ENCODE data around the gene IGSF8.

The IGSF8 gene

GRCh38 chr1:160101717-160102522 is 3.5 kb upstream of the IGSF8 start:
- DNase-seq, result no peak

DNA sequence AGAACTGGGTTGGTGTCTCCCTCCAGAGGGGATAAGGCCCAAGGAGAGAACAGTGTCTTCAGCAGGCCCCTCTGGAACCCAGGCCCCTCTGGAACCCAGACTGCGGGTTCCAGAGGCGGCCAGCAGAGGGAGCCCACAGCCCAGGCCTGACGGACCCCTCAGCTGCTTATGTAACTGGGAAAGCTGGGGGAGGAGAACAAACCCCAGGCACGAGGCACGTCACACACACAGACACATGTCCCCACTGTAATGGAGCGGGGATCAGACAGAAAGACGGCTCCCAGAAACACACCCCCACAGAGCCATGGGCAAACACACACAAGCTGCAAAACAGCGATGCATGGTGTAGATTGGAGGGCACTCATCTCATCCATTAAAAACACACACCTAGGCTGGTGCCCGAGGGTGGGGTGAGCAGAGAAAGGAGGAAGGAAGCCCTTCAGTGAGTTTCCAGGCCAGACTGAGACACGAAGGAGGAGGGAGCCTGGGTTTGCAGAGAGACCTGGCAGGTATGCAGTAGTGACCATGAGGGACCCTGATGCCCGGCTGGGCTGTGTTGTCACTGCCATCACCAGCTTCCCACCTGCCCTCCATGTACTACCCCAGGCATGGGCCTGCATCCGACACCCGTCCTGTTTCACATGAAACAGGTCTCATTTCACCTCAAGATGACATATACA is 2.8 kb upstream of the IGSF8 start:
- DNase-seq, result peak; percentile 68

DNA sequence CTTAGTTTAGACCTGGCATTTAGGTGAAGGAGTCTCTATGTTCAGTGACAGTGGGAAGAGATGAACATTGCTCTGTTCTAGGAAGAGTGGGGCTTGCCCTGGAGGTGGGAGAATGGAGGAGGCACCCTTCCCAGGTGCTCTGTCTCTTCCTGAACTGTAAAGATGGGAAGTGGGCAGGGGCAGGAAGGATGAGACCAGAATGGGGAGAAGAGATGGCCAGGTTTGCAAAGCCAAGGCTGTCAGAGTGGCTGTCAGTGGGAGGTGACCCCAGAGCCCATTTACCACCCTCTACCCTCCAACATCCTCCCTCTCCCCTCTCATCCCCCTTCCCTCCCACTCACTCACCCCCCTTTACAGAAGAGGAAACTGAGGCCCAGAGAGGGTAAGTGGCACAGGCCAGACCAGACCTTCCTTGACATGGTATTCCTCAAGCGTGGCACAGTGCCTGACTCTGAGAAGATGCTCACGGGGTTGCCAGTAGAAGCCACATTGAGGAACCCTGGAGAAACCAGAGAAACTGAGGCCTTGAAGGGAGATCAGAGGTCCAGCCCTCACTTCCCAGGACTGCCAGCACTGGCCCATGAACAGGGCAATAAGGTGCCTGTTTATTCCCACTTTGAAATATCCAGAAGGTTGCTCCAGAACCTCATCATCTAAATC is 1.4 kb upstream of the IGSF8 start:
- no peak for DNase-seq

DNA sequence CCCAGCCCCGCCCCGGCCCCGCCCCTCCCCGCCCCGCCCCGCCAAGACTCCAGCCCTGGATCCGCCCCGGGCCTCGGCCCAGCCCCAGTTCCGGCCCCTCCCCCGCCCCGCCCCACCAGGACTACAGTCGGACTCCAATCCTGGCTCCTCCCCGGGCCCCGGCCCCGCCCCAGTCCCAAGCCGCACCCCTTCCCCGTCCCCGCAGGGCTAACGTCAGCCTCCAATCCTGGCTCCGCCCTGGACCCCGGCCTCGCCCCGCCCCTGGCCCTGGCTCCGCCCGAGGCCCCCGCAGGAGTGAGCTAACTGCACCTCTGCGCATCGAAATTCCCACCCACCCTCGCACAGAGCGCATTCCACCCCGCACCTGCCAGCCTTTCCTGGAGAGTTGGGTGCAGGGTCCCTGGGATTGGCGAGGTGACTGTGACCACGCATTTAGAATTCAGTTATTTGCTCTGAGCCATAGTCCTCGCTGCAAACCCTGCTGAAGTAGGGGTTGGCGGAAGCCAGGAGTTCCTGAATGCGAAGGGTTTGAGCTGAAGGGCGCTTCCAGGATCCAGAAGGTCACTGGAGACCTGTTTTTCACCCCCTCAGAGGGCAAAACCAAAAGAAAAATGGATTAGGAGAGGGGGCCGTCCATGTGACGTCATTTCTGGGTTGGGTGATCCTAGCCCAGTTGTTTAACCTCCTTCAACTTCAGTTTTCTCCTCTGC is 588 bp upstream of the IGSF8 start:
- peak; percentile 99 for DNase-seq

DNA sequence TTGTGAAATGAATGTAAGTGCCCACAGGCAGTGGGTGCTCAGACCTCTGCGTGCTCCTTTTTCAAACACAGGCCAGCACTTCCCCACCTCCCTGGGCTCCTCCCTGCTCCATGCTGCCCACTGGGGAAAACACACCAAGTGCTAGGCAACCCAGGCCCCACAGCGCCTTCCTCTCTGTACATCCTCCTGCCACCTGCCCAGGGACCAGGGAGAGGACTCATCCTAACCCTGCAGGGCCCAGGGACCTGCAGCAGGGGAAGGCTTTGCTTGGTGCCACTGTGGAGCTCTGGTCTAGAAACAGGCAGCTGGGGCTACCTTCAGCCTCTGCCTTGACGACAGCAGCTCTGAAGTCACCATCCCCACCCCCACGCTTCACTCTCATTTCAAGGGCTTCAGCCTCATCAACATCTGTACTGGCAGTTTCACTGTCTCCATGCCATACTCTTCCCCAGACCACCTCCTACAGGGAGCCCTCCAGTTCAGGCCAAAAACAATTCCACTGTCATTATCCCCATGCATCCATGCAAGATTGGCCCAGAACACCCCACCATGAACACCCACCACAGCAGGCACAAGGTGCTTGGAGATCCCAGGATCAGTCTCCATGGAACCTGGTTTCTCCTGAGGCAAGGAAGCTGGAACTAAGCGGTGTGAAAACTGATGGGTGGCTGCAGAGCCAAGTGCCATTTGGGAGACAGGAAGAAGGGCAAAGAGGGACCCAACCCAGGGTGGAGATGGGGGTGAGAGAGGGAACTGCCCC is 1.1 kb downstream of the IGSF8 start:
- DNase-seq, result peak; percentile 20

DNA sequence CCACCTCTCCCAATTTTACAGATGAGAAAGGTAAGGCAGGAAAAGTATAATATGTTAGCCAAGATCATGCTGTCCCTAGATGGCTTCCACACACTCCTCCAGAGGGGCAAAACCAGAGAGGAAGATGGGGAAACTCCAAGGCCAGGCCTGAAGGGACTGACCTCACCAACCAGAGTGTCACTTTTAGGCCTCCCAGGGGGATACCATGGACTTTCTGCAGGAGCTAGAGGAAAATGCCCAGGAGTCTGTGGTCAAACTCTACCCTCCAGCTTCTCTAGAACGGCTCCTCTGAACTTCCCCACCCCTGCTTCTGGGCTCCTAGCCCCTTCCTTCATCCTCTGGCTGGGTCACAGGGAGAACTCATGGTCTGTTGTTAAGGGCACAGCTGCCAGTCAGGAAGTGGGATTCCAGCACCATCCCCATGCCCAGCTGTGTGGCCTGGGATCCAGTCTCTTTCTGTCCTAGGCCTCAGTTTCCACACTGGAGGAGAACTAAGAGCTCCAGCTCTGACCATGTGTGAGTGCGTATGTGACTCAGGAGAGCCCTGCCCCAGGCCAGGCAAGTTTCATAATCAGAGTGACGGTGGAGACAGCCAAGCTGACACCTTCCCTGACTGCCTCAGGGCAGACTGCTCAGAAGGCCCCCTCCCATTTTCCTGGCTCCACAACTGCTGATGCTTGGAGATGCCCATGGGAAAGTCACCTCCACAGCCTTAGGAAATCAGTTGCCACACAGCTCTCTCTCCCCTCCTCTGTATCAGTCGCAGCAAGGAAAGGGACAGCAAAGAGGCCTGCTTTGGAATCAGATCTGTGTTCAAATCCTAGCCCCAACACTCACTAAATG is 1.9 kb downstream of the IGSF8 start:
- no peak for DNase-seq

DNA sequence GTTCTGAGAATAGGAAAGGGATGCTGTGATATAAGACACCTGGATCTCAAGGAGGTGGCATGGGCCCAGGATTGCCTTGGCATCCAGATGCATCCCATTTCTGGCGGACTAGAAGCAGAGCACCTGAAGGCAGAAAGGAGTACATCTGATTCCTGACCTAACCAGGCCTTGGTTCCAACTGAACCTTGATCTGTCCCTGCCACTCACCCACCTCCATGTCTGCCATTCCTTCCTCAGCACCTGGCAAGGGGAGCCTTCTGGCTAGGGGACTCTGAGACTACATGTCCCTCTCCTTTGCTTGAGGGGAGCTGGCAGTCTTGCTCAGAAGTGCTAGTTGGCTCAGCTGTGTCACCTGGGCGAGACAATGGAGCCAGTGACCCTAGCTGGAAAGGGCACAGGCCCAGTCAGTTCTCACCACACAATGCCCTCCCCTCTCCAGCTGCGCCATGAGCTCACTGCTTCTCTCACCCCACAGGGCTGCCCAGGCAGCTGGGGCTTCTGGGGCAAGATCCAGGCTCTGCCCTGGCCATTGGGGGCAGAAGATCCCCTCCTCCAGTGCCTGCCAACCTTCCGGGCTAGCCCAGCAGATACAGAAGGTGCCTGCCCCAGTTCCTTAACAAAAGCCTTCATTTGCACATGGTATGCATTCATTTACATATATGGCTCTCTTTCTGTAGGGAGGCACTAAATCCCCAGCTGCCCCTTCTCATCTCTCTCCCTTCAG is 2.9 kb downstream of the IGSF8 start:
- DNase-seq, result no peak

GRCh38 chr1:160094806-160095205 is 3.6 kb downstream of the IGSF8 start:
- no peak for DNase-seq

DNA sequence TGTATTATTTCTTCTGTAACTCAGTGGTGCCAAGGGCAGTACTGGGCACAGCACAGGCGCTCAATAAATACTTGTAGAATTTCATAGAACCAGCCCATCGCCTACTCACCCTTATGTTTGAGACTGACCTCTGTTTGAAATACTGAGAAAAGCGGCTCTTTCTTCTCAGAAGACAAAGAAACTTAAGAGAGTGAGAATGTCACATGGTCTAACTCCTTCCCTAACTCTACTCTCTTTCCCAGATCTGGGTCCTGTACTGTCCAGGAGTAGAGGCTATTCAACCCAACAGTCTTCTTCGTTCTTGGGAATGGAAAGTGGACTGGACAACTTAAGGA is 4.2 kb downstream of the IGSF8 start:
- DNase-seq, result no peak

- DNase-seq, result no peak
Measured at GRCh38 chr1:160093624-160094290, 4.7 kb downstream of the IGSF8 start.

GRCh38 chr1:160093069-160093395 is 5.4 kb downstream of the IGSF8 start:
- DNase-seq, result no peak

DNA sequence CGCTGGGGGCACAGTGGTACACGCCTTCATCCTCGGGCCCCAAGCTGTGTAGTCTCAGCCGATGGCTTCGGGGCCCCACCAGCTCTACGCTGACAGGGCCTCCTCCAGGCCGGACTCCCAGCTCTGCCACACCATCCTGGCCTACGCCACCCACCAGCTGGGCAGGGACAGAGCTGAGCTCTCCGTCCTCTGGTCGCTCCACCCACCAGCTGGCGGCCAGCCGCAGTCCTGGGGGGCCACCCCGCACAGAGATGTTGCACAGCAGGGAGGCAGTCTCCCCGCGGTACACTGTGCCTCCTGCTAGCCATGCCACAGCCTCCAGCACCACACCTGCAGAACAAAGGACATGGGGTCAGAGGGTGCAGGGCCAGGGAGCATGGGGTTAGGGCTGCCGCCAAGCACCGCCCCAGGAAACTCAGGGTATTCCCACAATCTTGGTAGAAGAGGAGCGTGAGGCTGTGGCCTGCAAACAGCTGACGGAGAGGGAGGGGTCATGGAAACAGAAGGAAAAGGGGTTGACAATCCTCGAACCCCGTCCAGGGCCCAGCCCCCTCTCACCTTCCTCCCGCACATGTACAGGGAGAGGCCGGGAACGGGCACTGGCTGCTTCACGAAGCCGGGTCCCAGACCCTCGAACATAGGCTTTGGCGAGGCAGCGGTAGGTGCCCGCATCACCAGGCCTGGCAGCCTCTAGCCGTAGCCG is 5.9 kb downstream of the IGSF8 start:
- no peak for DNase-seq

- no peak for DNase-seq
Measured at GRCh38 chr1:160091666-160092223, 6.7 kb downstream of the IGSF8 start.

GRCh38 chr1:160090760-160091159 is 7.7 kb downstream of the IGSF8 start:
- no peak for DNase-seq

DNA sequence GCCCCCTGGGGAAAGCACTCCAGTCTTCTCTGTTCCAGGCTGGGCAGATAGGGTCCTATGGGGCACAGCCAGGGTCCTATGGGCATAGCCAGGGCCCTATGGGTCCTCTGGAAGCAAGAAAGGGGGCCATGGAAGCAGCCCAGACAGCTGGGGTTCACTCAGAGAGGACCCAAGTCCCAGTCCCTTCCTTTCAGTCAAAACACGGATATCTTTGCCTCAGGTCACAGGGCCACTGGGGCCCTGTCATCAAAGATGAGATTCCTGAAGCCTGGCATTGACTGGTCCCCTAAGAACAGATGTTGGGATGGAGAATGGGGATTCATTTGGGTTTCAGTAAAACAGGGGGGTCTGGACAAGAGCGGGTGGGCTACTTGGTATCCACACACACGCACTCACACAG is 8.5 kb downstream of the IGSF8 start:
- no peak for DNase-seq

DNA sequence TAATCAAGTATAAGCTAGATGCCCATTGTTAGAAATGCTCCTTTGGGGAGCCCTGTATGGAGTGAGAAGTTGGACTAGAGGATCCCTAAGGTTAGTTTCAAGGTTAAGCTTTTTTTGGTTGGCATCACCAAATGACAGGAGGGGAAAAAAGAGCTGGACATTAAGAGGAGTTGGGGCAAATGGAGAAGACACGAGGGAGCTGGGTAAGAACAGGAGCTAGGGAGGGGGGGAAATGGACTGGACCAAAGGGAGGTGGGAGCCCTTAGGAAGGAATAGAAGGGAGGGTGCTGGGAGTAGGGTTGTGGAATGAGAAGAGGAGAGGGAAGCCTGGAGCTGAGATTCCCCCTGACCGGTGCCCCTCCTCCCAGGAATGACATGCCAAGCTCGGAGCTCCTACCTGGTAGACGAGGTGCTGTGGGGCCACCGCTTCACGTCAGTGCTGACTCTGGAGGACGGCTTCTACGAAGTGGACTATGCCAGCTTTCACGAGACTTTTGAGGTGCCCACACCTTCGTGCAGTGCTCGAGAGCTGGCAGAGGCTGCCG is 11.2 kb downstream of the IGSF8 start:
- DNase-seq, result no peak

DNA sequence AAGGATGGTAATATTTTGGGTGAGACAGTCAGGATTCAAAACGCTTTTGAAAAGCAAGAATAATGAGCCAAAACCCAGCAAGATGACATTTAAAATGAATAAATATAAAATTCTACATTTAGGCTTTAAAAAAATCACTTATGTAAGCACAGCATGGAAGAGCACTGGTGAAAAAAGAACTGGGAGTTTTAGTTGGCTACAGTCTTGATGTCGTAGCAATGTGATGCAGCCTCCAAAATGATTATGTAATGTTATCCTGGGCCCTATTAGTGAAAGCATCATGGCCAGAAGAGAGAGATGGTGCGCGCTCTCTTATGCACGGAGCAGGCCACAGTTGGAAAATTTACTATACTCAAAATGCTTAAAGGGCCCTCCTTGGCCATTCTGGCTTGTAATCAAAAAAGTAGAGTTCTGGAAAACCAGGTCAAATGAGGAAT is 11.9 kb downstream of the IGSF8 start:
- no peak for DNase-seq

GRCh38 chr1:160085686-160086455 is 12.5 kb downstream of the IGSF8 start:
- peak; percentile 77 for DNase-seq

Data from activated CD4-positive, alpha-beta T cell treated with anti-CD3 and anti-CD28 coated beads, Interleukin-2, amount 50 U/mL, for 1 hour (primary cell).